ENCODE results near the gene FOXO3. TPM values are rescaled to one million over a fixed set of nuclear protein-coding genes. Genes with fewer than 3 reads are reported as not detected.
A peak's percentile ranks its signal among the peaks of the same experiment; 100 is the strongest.

Gene FOXO3
- total and polyA plus RNA-seq, 8 donors = 50.0 to 71.1 (median 63.1) TPM

DNA sequence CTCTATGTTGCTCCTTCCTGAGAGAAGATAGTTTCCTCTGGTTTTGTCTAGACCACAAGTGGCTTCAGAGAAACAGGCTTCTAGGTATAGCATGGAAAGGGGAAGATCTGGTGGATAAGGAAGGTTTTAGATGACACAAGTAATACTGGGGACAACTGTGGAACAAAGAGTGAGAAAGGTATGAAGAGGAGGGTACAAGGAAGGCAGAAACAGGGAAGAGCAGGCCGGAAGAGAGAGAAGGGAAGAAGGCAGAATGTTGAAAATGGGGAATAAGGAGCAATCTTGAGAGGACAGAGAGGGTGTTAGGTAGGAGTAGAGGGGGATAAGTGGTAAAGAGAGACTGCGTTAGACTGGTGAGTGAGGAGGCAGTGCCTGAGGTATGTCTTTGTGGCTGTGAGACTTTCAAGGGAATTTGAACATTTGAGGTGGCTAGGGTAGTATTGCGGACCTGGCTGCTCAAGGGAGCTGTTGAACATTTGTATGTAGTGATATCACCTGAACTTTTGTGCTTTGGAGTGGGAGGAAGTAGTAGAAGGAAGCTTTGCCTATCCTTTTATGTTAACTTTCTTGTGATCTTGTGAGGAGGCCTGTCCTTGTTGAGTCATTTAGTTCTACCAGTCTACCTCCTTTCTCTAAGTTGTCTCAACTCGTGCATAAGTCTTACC, 69.5 kb downstream of the FOXO3 start:
- no peak for DNase-seq
- H3K27ac ChIP-seq = peak overlapping the region in 1 of 2 donors; percentile 30
- intact Hi-C loops (cut with DNase I) = no loop called here
- no peaks in the 10 kb centered on the region for H3K9me3 ChIP-seq
- TF ChIP-seq, protein P1, sequence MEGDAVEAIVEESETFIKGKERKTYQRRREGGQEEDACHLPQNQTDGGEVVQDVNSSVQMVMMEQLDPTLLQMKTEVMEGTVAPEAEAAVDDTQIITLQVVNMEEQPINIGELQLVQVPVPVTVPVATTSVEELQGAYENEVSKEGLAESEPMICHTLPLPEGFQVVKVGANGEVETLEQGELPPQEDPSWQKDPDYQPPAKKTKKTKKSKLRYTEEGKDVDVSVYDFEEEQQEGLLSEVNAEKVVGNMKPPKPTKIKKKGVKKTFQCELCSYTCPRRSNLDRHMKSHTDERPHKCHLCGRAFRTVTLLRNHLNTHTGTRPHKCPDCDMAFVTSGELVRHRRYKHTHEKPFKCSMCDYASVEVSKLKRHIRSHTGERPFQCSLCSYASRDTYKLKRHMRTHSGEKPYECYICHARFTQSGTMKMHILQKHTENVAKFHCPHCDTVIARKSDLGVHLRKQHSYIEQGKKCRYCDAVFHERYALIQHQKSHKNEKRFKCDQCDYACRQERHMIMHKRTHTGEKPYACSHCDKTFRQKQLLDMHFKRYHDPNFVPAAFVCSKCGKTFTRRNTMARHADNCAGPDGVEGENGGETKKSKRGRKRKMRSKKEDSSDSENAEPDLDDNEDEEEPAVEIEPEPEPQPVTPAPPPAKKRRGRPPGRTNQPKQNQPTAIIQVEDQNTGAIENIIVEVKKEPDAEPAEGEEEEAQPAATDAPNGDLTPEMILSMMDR (IDR thresholded peaks at IDR 0.05) = no peak
- H3K36me3 ChIP-seq = no peaks in the 10 kb centered on the region
- H3K4me3 ChIP-seq = no peak overlapping the region
- peak; percentile 41 for ATAC-seq
- peaks cover 0 to 90% of the 10 kb centered on the region in 2 donors for H3K4me1 ChIP-seq
- no peaks in the 10 kb centered on the region for H3K27me3 ChIP-seq

DNA sequence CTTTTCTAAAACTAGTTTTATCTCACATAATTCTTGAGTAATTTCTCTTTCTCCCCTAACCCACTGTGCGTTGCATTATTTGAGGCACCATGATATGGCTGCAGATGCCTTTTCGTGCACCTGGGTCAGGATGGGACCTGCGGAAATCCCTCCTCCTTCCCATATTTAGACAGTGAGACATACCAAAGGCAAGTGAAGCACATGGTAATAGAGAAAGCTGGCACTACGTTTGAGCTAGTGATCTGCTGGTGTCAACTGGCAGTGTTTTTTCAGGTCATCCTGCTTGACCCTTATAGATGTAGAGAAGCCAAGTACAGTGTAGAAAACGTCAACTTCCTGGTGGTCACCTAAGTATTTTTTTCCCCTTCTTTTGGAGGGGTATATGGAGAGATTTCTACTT, 71.7 kb downstream of the FOXO3 start:
- Histone ChIP-seq H3K27ac (no peak overlapping the region), H3K9me3 (no peaks in the 10 kb centered on the region), H3K36me3 (no peaks in the 10 kb centered on the region), H3K27me3 (no peaks in the 10 kb centered on the region), H3K4me1 (peaks cover 0 to 95% of the 10 kb centered on the region in 2 donors), H3K4me3 (no peak overlapping the region)
- TF ChIP-seq, protein P1 (IDR thresholded peaks at IDR 0.05) = no peak
- intact Hi-C loops (cut with DNase I) = no loop called here
- ATAC-seq (no peak), DNase-seq (no peak)

DNA sequence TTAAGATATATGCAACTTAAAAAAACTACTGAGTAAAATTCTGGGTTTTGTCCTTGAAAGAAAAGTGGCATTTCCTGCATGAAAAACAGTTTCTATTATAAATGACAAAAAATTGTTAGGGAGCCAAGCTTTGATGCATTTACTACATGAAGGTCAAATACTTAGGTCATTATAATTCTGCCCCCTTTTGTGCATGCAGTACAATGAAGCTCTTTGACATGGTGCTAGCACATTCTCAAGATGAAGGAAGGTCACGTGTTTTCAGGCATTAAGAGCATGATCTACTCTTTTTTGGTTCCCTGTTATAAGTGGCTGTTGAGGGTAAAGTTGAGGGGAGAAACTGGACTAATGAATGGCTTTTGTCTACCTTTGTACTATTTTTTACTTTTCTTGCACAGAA, 72.7 kb downstream of the FOXO3 start:
- DNase-seq (no peak), ATAC-seq (no peak)
- Histone ChIP-seq H3K36me3 (no peaks in the 10 kb centered on the region), H3K9me3 (no peaks in the 10 kb centered on the region), H3K4me3 (no peak overlapping the region), H3K27ac (no peak overlapping the region), H3K27me3 (no peaks in the 10 kb centered on the region), H3K4me1 (peaks cover 0 to 91% of the 10 kb centered on the region in 2 donors)
- TF ChIP-seq, protein P1 (IDR thresholded peaks at IDR 0.05) = no peak
- intact Hi-C loops (cut with DNase I) = no loop called here

DNA sequence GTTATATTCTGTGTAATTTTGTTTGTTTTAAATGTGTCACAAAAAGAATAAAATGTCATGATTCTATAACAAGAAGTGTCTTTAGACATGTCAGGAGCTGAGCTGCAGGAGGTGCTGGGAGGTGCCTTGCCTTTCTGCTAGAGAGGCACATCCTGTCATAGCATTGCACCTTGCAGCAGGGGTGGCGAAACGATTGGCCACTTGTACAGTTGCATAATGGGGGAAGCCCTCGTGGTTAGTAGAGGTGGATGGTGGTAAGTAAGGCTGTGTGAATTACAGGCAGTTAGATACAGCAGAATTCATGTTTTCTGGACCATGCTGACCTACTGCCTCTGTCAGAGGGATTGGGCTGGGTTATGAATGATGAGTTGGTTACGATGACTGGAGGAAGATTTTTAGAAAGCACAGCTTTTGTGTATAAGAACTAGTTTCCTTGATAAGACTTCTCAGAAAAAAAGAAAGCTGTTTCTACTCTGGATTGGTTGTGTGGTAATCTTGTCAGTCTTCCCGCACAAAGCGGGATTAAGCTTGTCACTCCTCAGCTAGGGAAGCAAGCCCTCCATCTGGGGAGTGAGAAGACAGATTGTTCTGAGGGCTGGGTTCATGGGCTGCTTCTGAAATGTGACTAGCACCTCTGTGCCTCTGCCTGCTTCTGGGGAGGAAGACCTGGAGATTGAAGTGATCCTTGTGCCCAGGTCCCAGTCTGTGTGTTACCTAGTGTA, 74.9 kb downstream of the FOXO3 start:
- peaks cover 0 to 79% of the 10 kb centered on the region in 2 donors for H3K4me1 ChIP-seq
- no peaks in the 10 kb centered on the region for H3K27me3 ChIP-seq
- peak overlapping the region in 1 of 2 donors; percentile 54 for H3K27ac ChIP-seq
- intact Hi-C loops (cut with DNase I) = no loop called here
- ATAC-seq (peak; percentile 68), DNase-seq (peak in 1 of 4 donors; percentile 82)
- H3K4me3 ChIP-seq = no peak overlapping the region
- TF ChIP-seq, protein P1 (IDR thresholded peaks at IDR 0.05) = no peak
- H3K9me3 ChIP-seq = no peaks in the 10 kb centered on the region
- no peaks in the 10 kb centered on the region for H3K36me3 ChIP-seq

DNA sequence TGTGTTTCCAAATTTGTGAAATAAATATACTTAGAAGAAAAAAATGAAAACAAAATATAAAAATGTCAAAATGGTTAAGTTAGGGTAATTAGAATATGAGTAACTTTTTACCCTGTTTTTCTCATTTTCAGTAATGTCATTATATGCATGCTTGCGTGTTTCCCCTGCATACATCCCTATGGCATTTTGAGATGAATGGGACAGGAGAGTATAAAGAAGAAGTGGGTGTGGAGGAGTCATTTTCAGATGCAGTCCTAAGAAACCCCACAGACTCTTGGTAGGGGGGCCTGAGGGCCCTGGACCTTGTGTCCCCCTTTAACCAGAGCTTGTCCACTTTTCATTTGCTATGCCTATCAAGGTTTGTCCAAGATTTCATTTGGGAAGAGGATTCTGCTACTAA, 77.2 kb downstream of the FOXO3 start:
- no peaks in the 10 kb centered on the region for H3K9me3 ChIP-seq
- H3K27me3 ChIP-seq = no peaks in the 10 kb centered on the region
- no peak overlapping the region for H3K4me3 ChIP-seq
- no peak for ATAC-seq
- H3K27ac ChIP-seq = no peak overlapping the region
- peaks cover 0 to 67% of the 10 kb centered on the region in 2 donors for H3K4me1 ChIP-seq
- DNase-seq = no peak
- TF ChIP-seq, protein P1 (IDR thresholded peaks at IDR 0.05) = no peak
- intact Hi-C loops (cut with DNase I) = no loop called here
- H3K36me3 ChIP-seq = no peaks in the 10 kb centered on the region

Data from left lung (tissue), 10 donors.